Stimulated activated CD8-positive, alpha-beta memory T cell treated with anti-CD3 and anti-CD28 coated beads, Interleukin-4, amount 100 ng/mL, for 4 hours (primary cell): Measurements from ENCODE around the gene FBXO36.

Experiments used
- DNase-seq, 2 donors: peaks; one replicate each; pipeline ENCODE4 v3.0.0-alpha.2; 2020; ENCODE audit warnings: low read depth in 2 of 2, low spot score in 1 of 2

Gene FBXO36

GRCh38 chr2:230048010-230048671 lies 125.8 kb downstream of the FBXO36 start:
- no peak for DNase-seq

GRCh38 chr2:230050136-230050535 lies 127.8 kb downstream of the FBXO36 start:
- no peak for DNase-seq

GRCh38 chr2:230052299-230052698 lies 130.0 kb downstream of the FBXO36 start:
- no peak for DNase-seq

- DNase-seq = no peak
Observed at GRCh38 chr2:230053753-230054478, 131.6 kb downstream of the FBXO36 start.

GRCh38 chr2:230060672-230061293 lies 138.5 kb downstream of the FBXO36 start:
- DNase-seq = no peak
